ENCODE measurements around the gene PSMC4. TPM values are rescaled to one million over a fixed set of nuclear protein-coding genes. Genes with fewer than 3 reads are reported as not detected.

Gene PSMC4
- total RNA-seq, 1 donor from 2014 or later, result 60.5 TPM

- H3K4me1 ChIP-seq, result peaks cover 18% of the 10 kb centered on the region
- peaks cover 18% of the 10 kb centered on the region for H3K36me3 ChIP-seq
- intact Hi-C loops (cut with DNase I), result no loop called here
- DNase-seq, result no peak
- no peak overlapping the region for H3K4me3 ChIP-seq
- TF ChIP-seq CTCF (IDR thresholded peaks at IDR 0.05), result no peak
- ATAC-seq, result no peak
- no peak overlapping the region for H3K27ac ChIP-seq
- H3K9me3 ChIP-seq, result no peaks in the 10 kb centered on the region
- H3K27me3 ChIP-seq, result no peaks in the 10 kb centered on the region
Observed at GRCh38 chr19:39968789-39969188, 2.2 kb upstream of the PSMC4 start.

GRCh38 chr19:39969266-39969665 lies 1.7 kb upstream of the PSMC4 start:
- H3K27ac ChIP-seq, result peak overlapping the region; percentile 93

GRCh38 chr19:39969681-39970424 lies 1.1 kb upstream of the PSMC4 start:
- Histone ChIP-seq H3K4me3 (peak overlapping the region; percentile 88), H3K36me3 (peaks cover 29% of the 10 kb centered on the region), H3K27ac (peak overlapping the region; percentile 93), H3K9me3 (no peaks in the 10 kb centered on the region), H3K27me3 (no peaks in the 10 kb centered on the region), H3K4me1 (peaks cover 18% of the 10 kb centered on the region)
- intact Hi-C loops (cut with DNase I), result no loop called here
- ATAC-seq (no peak), DNase-seq (no peak)
- TF ChIP-seq CTCF (IDR thresholded peaks at IDR 0.05), result no peak

More at GRCh38 chr19:39969266-39969665, 1.7 kb upstream of the PSMC4 start:
- peaks cover 18% of the 10 kb centered on the region for H3K4me1 ChIP-seq
- H3K36me3 ChIP-seq, result peaks cover 23% of the 10 kb centered on the region
- intact Hi-C loops (cut with DNase I), result no loop called here
- DNase-seq (no peak), ATAC-seq (no peak)
- TF ChIP-seq CTCF (IDR thresholded peaks at IDR 0.05), result no peak
- no peaks in the 10 kb centered on the region for H3K9me3 ChIP-seq
- H3K4me3 ChIP-seq, result no peak overlapping the region
- no peaks in the 10 kb centered on the region for H3K27me3 ChIP-seq

- DNase-seq (no peak), ATAC-seq (no peak)
- Histone ChIP-seq H3K27me3 (no peaks in the 10 kb centered on the region), H3K4me1 (peaks cover 18% of the 10 kb centered on the region), H3K4me3 (peak overlapping the region; percentile 88), H3K27ac (peak overlapping the region; percentile 93), H3K36me3 (peaks cover 34% of the 10 kb centered on the region), H3K9me3 (no peaks in the 10 kb centered on the region)
- intact Hi-C loops (cut with DNase I), result no loop called here
- no peak for TF ChIP-seq CTCF (IDR thresholded peaks at IDR 0.05)
Observed at GRCh38 chr19:39970425-39970674, 615 bp upstream of the PSMC4 start.

GRCh38 chr19:39971380-39972035 lies 543 bp downstream of the PSMC4 start:
- peak overlapping the region; percentile 93 for H3K27ac ChIP-seq
- H3K27me3 ChIP-seq, result no peaks in the 10 kb centered on the region
- TF ChIP-seq CTCF (IDR thresholded peaks at IDR 0.05), result no peak
- peaks cover 42% of the 10 kb centered on the region for H3K36me3 ChIP-seq
- peak overlapping the region; percentile 88 for H3K4me3 ChIP-seq
- no peak for DNase-seq
- intact Hi-C loops (cut with DNase I), result no loop called here
- H3K4me1 ChIP-seq, result peaks cover 18% of the 10 kb centered on the region
- no peaks in the 10 kb centered on the region for H3K9me3 ChIP-seq
- no peak for ATAC-seq
